Skeletal muscle tissue (tissue), 4 donors: Measurements from ENCODE around the gene PKP3. TPM values are rescaled to one million over a fixed set of nuclear protein-coding genes. Genes with fewer than 3 reads are reported as not detected.
A peak's percentile ranks its signal among the peaks of the same experiment; 100 is the strongest.
"Not testable (repeated sequence)": the region's sequence is repeated elsewhere in the genome, so short reads cannot be mapped to it uniquely, and the experiment has no call there.

ENCODE experiments used
- H3K27ac ChIP-seq: one replicate; pipeline ENCODE4 v1.7.0; 2013; ENCODE audit warnings: mild to moderate bottlenecking, low read depth, low read length, inconsistent platforms
- H3K27me3 ChIP-seq, 3 donors: one replicate each; pipeline ENCODE4 v1.7.0; 2013; ENCODE audit warnings: low read length in 3 of 3; ENCODE audit not compliant: control insufficient read depth in 3 of 3, insufficient read depth in 3 of 3
- H3K36me3 ChIP-seq, 3 donors: one replicate each; pipeline ENCODE4 v1.7.0; 2013; ENCODE audit warnings: low read length in 3 of 3; ENCODE audit not compliant: control insufficient read depth in 3 of 3, insufficient read depth in 3 of 3
- H3K4me1 ChIP-seq, 3 donors: one replicate each; pipeline ENCODE4 v1.7.0; 2013; ENCODE audit warnings: low read length in 3 of 3, mild to moderate bottlenecking in 3 of 3; ENCODE audit not compliant: control insufficient read depth in 3 of 3, insufficient read depth in 3 of 3
- H3K4me3 ChIP-seq, 3 donors: one replicate each; pipeline ENCODE4 v1.7.0; 2013; ENCODE audit warnings: low read length in 3 of 3
- H3K9ac ChIP-seq, 3 donors: one replicate each; pipeline ENCODE4 v1.7.0; 2013; ENCODE audit warnings: low read length in 3 of 3, mild to moderate bottlenecking in 3 of 3, moderate library complexity in 2 of 3, low read depth in 1 of 3
- H3K9me3 ChIP-seq, 3 donors: one replicate each; pipeline ENCODE4 v1.7.0; 2013; ENCODE audit warnings: low read length in 3 of 3; ENCODE audit not compliant: control insufficient read depth in 3 of 3
- total RNA-seq: library from RNA; depleted of rRNA; stranded (reverse); fragments of >200 nt; gene quantifications from one replicate; pipeline ENCODE4 v1.2.3, GENCODE V29; 2014
- donor health status: Osteomylitis.

The PKP3 gene
- total RNA-seq, 1 donor from 2014 or later = 1.0 TPM

- Histone ChIP-seq H3K4me1 (no peaks in the 10 kb centered on the region), H3K27me3 (peaks cover 13 to 23% (median 17%) of the 10 kb centered on the region in 3 donors), H3K36me3 (no peaks in the 10 kb centered on the region), H3K9ac (no peak overlapping the region), H3K4me3 (no peak overlapping the region), H3K9me3 (peaks cover 0 to 5% (median 0%) of the 10 kb centered on the region in 3 donors), H3K27ac (no peak overlapping the region)
Measured at GRCh38 chr11:386483-386882, 7.5 kb upstream of the PKP3 start.

GRCh38 chr11:387193-387793 lies 6.7 kb upstream of the PKP3 start:
- H3K9ac ChIP-seq = no peak overlapping the region
- H3K4me1 ChIP-seq = no peaks in the 10 kb centered on the region
- peaks cover 0 to 5% (median 0%) of the 10 kb centered on the region in 3 donors for H3K9me3 ChIP-seq
- H3K4me3 ChIP-seq = no peak overlapping the region
- H3K27me3 ChIP-seq = peaks cover 12 to 22% (median 12%) of the 10 kb centered on the region in 3 donors
- H3K36me3 ChIP-seq = no peaks in the 10 kb centered on the region
- no peak overlapping the region for H3K27ac ChIP-seq

GRCh38 chr11:389369-389768 lies 4.6 kb upstream of the PKP3 start:
- H3K27ac ChIP-seq, H3K36me3 ChIP-seq, H3K9ac ChIP-seq, H3K9me3 ChIP-seq, H3K4me3 ChIP-seq, H3K4me1 ChIP-seq: not testable (repeated sequence)
- peaks cover 0 to 14% (median 3%) of the 10 kb centered on the region in 3 donors for H3K27me3 ChIP-seq

GRCh38 chr11:390175-390574 lies 3.8 kb upstream of the PKP3 start:
- Histone ChIP-seq H3K9me3 (peaks cover 0 to 5% (median 0%) of the 10 kb centered on the region in 3 donors), H3K27me3 (peaks cover 0 to 21% (median 9%) of the 10 kb centered on the region in 3 donors), H3K27ac (no peak overlapping the region), H3K9ac (no peak overlapping the region), H3K36me3 (no peaks in the 10 kb centered on the region), H3K4me3 (no peak overlapping the region), H3K4me1 (peaks cover 0 to 3% (median 0%) of the 10 kb centered on the region in 3 donors)

GRCh38 chr11:391117-392017 lies 2.6 kb upstream of the PKP3 start:
- no peaks in the 10 kb centered on the region for H3K36me3 ChIP-seq
- no peak overlapping the region for H3K27ac ChIP-seq
- H3K4me3 ChIP-seq = no peak overlapping the region
- peaks cover 0 to 5% (median 0%) of the 10 kb centered on the region in 3 donors for H3K9me3 ChIP-seq
- H3K9ac ChIP-seq = no peak overlapping the region
- H3K27me3 ChIP-seq = peaks cover 4 to 28% (median 17%) of the 10 kb centered on the region in 3 donors
- peaks cover 0 to 3% (median 1%) of the 10 kb centered on the region in 3 donors for H3K4me1 ChIP-seq

- H3K27me3 ChIP-seq = peaks cover 6 to 32% (median 21%) of the 10 kb centered on the region in 3 donors
- no peak overlapping the region for H3K9ac ChIP-seq
- no peaks in the 10 kb centered on the region for H3K36me3 ChIP-seq
- no peak overlapping the region for H3K4me3 ChIP-seq
- H3K4me1 ChIP-seq = peaks cover 3 to 10% (median 3%) of the 10 kb centered on the region in 3 donors
- H3K27ac ChIP-seq = no peak overlapping the region
- no peaks in the 10 kb centered on the region for H3K9me3 ChIP-seq
Measured at GRCh38 chr11:392102-392777, 1.8 kb upstream of the PKP3 start.

- peaks cover 3 to 13% (median 6%) of the 10 kb centered on the region in 3 donors for H3K4me1 ChIP-seq
- H3K9me3 ChIP-seq = no peaks in the 10 kb centered on the region
- no peak overlapping the region for H3K9ac ChIP-seq
- H3K27ac ChIP-seq = no peak overlapping the region
- peaks cover 6 to 36% (median 18%) of the 10 kb centered on the region in 3 donors for H3K27me3 ChIP-seq
- no peak overlapping the region for H3K4me3 ChIP-seq
- H3K36me3 ChIP-seq = no peaks in the 10 kb centered on the region
Measured at GRCh38 chr11:393219-394033, 583 bp upstream of the PKP3 start.

GRCh38 chr11:394858-395655 lies 1.0 kb downstream of the PKP3 start:
- Histone ChIP-seq H3K9me3 (no peaks in the 10 kb centered on the region), H3K9ac (peak overlapping the region in 1 of 3 donors; percentile 45), H3K4me1 (peaks cover 3 to 13% (median 6%) of the 10 kb centered on the region in 3 donors), H3K27me3 (peaks cover 6 to 36% (median 22%) of the 10 kb centered on the region in 3 donors), H3K36me3 (no peaks in the 10 kb centered on the region), H3K27ac (no peak overlapping the region), H3K4me3 (no peak overlapping the region)

- Histone ChIP-seq H3K27me3 (peaks cover 6 to 36% (median 22%) of the 10 kb centered on the region in 3 donors), H3K36me3 (no peaks in the 10 kb centered on the region)
Measured at GRCh38 chr11:395866-396265, 1.9 kb downstream of the PKP3 start.

More at GRCh38 chr11:395866-396265, 1.9 kb downstream of the PKP3 start:
- H3K4me1 ChIP-seq = peaks cover 3 to 13% (median 6%) of the 10 kb centered on the region in 3 donors
- H3K9ac ChIP-seq = no peak overlapping the region
- no peak overlapping the region for H3K27ac ChIP-seq
- H3K4me3 ChIP-seq = no peak overlapping the region
- H3K9me3 ChIP-seq = no peaks in the 10 kb centered on the region
